NCI-H187 (cell line): Measurements from ENCODE around the gene DIAPH2.
"Not testable (repeated sequence)": the region's sequence is repeated elsewhere in the genome, so short reads cannot be mapped to it uniquely, and the experiment has no call there.

Source experiments
- DNase-seq, 2 experiments: peaks; one replicate each; lab custom pipeline; 2025; lab: John Stamatoyannopoulos, UW

The DIAPH2 gene

DNA sequence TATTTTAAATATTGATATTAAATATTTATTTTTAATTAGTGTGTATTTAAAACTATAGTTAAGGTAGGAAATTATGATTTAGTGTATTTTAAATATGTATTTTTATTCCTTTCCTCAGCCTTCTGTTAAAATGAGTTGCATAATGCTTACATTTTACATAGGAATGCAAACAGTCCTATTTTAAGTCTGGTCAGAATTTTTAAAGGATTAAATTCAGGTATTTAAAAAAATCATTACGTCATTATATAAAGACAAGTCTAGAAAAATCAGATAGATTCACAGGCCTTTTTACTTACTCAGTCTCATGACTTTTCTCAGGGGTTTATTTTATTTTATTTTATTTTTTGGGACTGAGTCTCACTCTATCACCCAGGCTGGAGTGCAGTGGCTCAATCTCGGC, 148.7 kb downstream of the DIAPH2 start:
- no peak for DNase-seq

DNA sequence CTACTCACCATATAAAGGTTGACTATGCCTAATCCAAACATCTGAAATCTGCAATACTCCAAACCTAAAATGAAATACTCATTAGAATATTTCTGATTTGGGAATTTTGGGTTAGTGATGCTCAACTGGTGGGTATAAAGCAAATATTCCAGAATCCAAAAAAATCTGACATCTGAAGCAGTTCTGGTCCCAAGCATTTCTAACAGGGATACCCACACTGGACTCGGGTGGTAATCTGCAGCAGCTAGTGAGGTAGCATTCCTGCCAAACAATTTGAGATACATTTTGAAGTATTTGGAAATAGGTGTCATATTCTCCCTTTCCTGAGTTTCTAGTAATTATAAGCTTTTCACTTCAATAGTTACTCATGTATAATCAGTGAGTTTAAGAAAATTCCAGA, 149.5 kb downstream of the DIAPH2 start:
- DNase-seq = no peak

DNA sequence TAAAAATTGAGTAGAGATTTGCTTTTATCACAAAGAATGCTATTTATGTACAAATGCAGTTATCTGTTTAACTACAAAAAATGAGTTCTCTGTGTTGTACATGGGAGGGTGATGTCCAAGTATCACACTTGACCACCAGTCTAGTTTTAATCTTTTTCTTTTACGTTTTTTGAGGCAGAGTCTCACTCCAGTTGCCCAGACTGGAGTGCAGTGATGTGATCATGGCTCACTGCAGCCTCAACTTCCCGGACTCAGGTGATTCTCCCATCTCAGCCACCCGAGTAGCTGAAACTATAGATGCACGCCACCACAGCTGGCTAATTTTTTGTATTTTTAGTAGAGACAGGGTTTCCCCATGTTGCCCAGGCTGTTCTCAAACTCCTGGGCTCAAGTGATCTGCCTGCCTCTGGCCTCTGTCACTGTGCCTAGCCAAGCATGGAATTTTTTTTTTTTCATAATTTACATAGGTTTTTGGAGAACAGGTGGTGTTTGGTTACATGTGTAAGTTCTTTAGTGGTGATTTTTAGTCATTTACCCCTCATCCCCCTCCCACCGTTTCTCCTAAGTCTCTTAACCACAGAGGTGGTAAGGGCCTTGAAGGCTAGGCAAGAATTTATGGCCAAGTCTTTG, 151.1 kb downstream of the DIAPH2 start:
- DNase-seq = no peak

DNA sequence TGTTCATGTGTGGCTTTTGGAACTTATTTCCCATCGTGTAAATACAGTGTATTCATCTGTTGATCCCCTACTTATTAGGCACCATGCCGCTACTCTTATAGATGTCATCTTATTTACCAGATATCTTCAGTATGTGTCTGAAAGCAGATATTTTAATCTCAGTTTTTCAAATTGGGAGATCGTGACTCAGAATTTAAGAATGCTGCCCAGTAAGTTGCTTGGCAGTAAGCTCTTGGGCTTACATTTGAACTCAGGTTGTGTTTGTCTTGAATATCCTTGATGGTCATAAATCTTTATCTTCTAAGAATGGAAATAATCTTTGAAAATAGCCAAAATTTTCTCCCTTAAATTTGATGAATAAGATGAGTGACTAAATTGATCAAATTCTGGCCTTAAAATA, 153.2 kb downstream of the DIAPH2 start:
- no peak for DNase-seq

DNA sequence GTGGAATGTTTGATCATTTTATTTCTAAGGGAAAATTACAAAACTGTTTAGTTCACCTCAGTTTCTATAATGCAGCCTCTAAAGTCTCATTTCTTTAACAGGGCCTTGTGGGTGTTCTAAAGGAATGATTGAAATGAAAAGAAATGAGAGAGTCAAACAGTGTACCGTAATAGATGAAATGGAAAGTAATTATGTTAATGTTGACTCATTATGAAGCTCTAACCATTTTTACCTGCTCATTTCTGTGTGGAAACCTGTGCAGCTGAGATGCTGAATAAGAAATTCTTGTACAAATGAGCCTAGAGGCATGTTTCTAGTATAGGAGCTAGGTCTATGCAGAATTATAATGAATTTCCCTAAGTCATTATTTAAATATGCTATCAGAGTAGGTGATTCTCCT, 153.9 kb downstream of the DIAPH2 start:
- no peak for DNase-seq

DNA sequence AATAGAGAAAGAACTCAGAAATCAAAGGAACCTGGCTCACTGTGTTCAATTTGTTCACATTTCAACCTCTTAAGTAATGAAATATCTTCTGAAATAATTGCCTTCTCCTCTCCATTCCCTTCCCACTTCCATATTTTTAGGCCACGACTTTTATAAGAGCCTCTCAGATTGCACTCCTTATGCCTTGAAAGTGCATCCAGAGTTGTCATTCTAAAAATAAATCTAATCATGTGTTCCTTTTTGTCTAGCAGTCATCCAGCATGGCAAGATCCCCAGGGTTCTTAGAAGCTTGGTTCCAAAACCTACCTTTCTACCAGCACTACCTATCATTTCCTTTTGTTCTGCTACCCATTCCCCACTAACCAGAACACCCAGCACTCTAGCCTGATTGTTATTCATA, 156.7 kb downstream of the DIAPH2 start:
- DNase-seq = no peak

DNA sequence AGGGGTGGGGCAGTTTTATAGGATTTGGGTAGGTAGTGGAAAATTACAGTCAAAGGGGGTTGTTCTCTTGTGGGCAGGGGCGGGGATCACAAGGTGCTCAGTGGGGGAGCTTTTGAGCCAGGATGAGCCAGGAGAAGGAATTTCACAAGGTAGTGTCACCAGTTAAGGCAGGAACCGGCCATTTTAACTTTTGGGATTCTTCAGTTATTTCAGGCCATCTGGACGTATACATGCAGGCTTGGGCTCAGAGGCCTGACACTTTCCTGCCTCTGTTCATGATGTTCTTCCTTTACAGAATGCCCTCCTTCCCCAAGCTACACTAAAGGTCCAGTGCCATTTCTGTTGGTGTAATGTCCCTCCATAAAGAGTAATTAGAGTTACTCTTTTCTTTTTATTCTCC, 157.2 kb downstream of the DIAPH2 start:
- DNase-seq = not testable (repeated sequence)

DNA sequence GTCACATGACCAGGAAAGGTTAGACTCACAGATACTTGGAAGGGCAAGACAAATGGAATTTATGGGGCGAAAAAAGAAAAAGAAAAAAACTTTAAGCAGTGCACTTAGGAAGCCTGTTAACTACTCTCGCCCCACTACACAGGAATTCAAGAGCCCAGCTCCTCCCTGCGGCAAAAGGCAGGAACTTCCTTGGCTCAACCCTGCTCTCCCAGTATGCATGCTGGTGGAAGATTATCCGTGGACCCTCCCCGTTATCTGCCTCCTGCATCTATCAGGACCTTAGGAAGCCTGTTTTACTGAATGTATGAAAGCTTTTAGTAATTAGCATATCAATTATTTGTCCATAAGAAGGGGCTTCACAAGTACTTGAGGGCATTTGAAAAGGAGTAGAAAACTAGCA, 158.9 kb downstream of the DIAPH2 start:
- no peak for DNase-seq

DNA sequence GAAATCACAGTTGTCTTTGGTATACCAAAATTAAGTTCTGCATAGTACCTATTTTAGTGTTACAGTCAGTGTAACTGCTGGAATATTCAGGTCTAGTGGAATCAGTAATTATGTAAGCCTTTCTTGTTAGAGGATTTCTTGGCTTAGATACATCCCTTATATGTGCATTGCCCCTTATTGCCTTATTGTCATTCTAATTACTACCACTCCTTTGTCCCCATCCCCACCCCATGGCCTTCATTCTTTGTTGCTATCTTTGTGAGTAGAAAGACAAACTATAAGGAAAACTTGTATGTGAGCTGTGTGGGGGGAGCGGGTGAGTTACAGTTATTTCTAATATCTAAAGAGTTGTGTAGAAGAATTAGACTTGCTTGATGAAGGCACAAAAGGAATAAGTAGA, 162.2 kb downstream of the DIAPH2 start:
- no peak for DNase-seq

DNA sequence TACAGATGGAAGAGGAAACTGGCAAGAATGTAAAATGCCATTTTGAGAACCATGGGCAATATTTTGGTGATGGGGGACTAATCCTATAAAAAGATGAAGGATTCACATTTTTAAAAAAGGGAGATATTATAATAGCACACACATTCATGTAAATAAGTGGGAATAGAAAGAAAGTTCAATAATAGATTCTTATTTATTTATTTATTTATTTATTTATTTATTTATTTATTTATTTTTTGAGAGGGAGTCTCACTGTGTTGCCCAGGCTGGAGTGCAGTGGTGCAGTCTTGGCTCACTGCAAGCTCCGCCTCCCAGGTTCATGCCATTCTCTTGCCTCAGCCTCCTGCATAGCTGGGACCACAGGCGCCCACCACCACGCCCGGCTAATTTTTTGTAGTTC, 174.8 kb downstream of the DIAPH2 start:
- not testable (repeated sequence) for DNase-seq

DNA sequence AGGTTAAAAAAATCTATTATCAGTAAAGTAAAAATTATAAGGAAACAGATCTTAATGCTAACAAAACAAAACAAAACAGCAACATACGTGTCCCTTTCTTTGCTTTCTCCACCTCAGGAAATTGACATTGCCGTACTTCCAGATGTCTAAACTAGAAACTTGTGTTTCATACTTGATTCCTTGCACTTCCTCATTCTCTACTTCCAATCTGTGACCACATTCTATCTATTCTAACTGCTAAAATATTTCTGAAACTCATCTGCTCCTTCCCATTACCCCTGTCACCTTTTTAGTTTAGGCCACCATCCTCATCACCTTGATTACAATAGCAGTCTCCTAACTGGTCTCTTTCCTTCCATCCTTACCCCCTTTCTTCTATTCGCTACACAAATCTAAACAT, 176.6 kb downstream of the DIAPH2 start:
- no peak for DNase-seq

DNA sequence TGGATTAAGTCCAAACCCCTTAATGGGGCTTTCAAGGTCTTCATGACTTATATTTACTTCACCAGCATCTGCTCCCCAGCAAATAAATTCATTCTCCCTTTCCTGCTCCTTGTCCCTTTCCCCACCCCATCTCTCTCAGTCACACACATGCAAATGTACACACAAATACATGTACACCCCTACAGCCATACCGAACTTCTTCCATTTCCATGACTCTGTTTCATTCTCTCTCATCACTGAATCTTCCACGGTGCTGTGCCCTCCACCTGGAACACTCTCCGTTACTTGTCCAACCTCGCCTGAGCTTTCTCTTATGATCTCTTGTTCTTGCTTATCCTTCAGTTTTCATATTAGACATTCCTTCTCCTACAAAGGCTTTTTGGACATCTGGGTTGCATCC, 177.0 kb downstream of the DIAPH2 start:
- DNase-seq = no peak

DNA sequence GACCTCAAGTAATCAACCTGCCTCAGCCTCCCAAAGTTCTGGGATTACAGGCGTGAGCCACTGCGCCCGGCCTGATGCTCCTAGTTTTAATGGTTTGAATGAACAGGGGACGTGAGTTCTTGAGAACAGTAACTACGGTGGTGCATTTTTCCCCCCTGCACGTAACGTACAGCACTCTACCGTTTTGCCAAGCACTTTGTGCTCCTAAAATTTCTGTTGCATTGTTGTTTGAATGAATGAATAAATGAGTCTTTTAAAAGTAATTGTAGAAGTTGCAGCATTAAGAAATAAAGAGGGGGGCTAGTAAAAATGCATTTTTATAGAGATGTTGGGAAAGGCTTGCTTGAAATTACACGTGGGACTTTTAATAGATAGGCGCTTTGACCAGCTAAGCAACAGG, 199.0 kb downstream of the DIAPH2 start, which contains the start of gene RPA4:
RPA4 (plus strand) TSS at position 301 of the 400 bp plus-strand sequence. CDS start 403 bp downstream, outside the sequence.
- DNase-seq = no peak

DNA sequence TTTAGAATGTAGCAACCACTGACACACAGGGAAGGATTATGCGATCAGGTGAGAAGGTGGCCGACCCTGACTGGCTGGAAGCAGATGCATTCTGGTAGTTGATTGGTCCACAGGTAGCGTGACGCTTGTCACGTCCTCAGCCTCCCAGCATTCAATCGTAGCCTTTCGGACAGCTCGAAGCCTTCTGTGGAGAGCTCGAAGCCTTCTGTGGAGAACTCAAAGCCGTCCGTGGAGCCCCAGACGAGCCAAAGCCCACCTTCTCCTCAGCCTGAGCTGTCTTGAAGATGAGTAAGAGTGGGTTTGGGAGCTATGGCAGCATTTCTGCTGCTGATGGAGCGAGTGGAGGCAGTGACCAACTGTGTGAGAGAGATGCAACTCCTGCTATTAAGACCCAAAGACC, 199.4 kb downstream of the DIAPH2 start:
- no peak for DNase-seq

DNA sequence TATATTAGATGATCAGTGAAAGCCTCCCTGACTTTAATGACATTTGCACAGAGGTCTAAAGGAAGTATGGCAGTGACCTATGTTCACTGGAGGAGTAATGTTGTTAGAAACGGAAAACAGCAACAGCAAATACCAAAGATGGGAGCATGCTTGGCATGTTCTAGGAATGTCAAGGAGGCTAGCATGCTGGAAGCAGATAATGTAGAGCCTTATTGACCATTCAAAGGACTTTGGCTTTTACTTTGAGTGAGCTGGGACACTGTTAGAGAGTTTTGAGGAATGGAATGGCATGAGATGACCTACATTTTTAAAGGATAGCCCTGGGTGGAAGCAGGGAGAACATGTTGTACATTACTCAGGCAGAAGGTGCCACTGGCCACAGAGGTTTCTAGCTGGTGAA, 205.1 kb downstream of the DIAPH2 start:
- DNase-seq = no peak

DNA sequence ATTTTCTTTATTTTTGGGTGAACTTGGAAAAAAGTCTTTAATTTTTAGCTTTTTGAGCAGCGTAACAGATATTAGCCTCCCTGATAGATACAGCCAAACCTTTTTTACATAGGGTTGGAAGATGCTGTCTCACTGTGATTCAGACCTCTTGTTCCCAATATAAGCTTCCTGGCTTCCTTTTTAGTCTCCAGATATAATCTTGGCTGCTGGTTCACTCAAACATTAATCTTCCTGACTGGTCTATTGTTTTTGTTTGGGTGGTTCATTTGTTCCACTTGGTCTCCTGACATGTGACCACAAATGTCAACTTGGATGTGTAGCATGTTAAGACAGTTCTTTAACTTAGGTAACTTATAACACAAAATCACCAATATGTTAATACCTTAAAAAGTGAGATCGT, 222.1 kb downstream of the DIAPH2 start:
- no peak for DNase-seq

DNA sequence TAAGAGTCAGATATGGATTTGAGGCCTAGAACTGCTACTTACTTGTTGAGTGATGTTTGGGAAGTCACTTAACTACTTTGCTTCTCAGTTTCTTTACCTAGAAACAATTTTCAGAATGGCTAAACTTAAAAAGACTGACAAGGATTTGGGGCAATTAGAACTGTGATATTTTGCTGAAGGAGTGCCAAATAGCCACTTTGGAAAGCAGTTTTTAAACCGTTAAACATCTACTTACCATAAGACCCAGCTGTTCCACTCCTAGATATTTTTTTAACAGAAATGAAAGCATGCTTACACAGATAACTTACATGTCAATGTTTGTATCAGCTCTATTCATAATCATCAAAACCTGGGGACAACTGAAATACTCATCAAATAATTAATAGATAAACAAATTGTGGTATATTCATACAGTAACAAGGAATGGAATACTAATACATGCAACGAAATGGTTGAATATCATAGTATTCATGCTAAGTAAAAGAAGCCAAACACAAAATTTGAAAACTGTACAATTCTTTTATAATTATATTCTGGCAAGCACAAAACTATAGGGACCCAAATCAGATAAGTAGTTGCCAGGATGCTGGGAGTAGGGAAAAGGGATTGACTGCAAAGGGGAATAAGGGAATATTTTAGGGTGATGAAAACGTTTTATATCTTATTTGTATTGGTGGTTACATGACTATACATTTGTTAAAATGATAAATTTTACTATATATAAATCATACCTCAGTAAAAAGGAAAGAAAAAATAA, 223.1 kb downstream of the DIAPH2 start:
- no peak for DNase-seq

DNA sequence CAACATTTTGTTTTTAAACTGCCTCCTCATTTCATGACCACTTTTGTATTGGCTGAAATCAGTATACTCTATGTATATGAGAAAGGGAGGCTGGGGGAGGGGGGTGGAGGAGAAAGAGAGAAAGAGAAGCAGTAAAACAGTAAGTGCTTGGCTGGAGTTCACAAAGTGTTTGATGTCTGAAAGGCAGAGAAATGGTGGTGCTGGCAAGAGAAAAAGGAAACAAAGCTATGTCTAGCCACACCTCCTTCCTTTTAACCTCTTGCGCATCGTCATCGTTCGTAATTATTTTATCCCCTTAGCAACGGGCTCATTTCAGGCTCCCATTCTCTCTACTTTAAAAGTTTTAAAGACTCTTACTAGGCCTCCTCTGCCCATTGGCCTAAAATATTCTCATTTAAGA, 224.6 kb downstream of the DIAPH2 start:
- no peak for DNase-seq

DNA sequence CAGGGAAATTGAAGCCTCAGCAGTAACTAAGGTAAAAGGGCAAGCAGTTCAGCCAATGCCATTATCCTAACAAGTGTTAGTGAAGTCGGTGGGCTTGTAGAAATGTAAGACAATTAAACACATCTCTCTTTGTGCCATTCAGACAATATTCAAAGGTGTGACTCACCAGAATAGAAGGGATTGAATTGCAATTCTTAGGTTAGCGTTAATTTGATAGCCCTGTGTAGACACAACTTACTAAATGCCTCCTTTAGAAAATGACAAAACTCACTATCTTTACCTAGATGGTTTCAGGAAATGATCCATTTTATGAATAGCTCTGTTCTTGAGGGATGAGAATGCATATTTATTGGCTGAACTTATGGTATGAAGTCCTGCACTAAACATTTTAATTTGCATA, 234.2 kb downstream of the DIAPH2 start:
- no peak for DNase-seq

DNA sequence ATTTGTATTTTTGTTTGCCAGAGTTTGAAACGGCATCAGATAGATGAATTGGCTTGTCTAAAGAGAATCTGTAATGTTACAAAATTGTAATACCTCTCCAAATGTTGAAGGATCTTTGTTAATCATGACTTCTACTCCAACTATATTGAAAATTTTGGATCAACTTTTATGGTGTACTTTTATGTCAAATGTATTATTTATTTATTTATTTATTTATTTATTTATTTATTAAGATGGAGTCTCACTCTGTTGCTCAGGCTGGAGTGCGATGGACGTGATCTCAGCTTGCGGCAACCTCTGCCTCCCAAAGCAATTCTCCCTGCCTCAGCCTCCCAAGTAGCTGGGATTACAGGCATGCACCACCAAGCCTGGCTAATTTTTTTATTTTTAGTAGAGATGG, 235.0 kb downstream of the DIAPH2 start:
- no peak for DNase-seq

DNA sequence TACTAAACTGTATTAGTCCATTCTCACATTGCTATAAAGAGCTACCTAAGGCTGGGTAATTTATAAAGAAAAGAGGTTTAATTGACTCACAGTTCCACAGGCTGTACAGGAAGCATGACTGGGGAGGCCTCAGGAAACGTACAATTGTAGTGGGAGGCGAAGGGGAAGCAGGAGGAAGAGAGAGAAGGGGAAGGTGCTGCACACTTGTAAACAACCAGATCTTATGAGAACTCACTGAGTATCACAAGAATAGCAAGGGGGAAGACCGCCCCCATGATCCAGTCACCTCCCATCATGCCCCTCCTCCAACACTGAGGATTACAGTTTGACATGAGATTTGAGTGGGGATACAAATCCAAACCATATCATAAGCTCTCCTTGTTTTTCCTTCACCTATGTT, 239.9 kb downstream of the DIAPH2 start:
- no peak for DNase-seq

DNA sequence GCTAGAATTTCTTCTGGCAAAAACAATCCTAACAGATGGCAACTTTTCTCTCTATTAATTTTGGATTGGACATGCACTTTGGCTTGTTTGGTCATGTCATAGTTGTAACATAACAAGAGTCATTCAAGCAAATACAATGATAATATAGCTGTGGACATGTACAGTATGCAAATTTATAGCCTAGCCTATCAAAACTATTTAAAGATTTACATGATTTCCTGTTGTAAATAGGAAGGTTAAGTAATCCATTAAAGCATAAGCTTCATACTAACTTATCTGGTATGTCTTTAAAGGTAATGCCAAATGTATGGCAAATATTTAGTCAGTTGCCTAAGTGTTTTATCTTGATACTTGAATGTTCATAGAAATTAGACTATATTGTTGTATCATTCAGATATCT, 244.4 kb downstream of the DIAPH2 start:
- no peak for DNase-seq

DNA sequence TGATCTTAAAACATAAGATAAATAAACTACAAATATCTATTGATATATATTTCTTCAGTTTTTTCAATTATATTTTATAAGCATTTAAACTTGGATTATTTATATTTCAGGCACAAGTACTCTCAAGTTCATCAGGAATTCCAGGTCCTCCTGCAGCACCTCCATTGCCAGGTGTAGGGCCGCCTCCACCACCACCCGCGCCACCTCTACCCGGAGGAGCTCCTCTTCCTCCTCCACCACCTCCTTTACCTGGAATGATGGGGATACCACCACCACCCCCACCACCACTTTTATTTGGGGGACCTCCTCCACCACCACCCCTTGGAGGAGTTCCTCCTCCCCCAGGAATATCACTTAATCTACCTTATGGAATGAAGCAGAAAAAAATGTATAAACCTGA, 273.1 kb downstream of the DIAPH2 start:
- DNase-seq = no peak

DNA sequence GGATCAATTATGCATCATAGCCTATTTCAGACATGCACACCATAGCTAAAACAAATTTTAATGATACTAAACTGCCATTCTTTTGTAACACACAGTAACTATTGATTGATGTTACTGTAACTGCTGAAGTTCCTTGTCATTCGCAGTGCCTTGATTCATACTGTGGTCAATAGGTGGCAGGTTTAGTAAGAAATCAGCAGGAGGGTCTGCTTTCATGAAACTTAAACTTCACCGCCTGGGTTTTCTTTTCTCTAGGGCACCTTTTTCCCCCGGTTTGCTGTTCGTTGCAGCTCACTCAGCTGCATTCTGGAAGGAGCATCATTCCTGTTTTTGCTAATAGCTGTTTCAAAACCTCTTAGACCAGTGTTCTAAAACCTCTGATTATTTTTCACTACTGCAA, 287.2 kb downstream of the DIAPH2 start:
- no peak for DNase-seq
